K562 (cell line): ENCODE measurements around the gene TEX22. TPM values are rescaled to one million over a fixed set of nuclear protein-coding genes. Genes with fewer than 3 reads are reported as not detected.
A peak's percentile ranks its signal among the peaks of the same experiment; 100 is the strongest.

Experiments used
- CBFA2T3 ChIP-seq: fragments of 450-650 bp; IDR thresholded peaks from 2 replicates; pipeline ENCODE4 v1.6.1; 2017
- CBX2 ChIP-seq: fragments of 200-600 bp; sonication (generic); IDR thresholded peaks from one replicate; pipeline ENCODE4 v1.6.1; 2012; ENCODE audit warnings: mild to moderate bottlenecking, low read length, inconsistent platforms; ENCODE audit not compliant: insufficient read depth, poor library complexity, severe bottlenecking
- CBX5 ChIP-seq: IDR thresholded peaks from 2 replicates; pipeline ENCODE4 v1.6.1; 2014; ENCODE audit warnings: low read depth, borderline replicate concordance
- CHD7 ChIP-seq: fragments of 200-600 bp; sonication (generic); IDR thresholded peaks from one replicate; pipeline ENCODE4 v1.6.1; 2012; ENCODE audit warnings: mild to moderate bottlenecking, low read depth, low read length, inconsistent platforms
- CREBBP ChIP-seq: IDR thresholded peaks from one replicate; pipeline ENCODE4 v1.6.1; 2012; ENCODE audit warnings: low read depth, mild to moderate bottlenecking, control low read depth, inconsistent platforms, low read length
- ESRRB ChIP-seq: fragments of 250-450 bp; sonication (Bioruptor Pico); IDR thresholded peaks from 2 replicates; pipeline ENCODE4 v1.5.0; 2020; ENCODE audit warnings: mild to moderate bottlenecking, moderate library complexity, borderline replicate concordance
- FOXP1 ChIP-seq: sonication (generic); formaldehyde crosslinking; IDR thresholded peaks from 2 replicates; pipeline ENCODE4 v1.8.0; 2022; ENCODE audit warnings: mild to moderate bottlenecking, missing genetic modification reagents
- LARP7 ChIP-seq: fragments of 450-650 bp; IDR thresholded peaks from 2 replicates; pipeline ENCODE4 v1.6.1; 2016
- NR3C1 ChIP-seq: sonication (generic); formaldehyde crosslinking; IDR thresholded peaks from 2 replicates; pipeline ENCODE4 v1.8.1; 2022; ENCODE audit warnings: missing genetic modification reagents
- RBM25 ChIP-seq: fragments of 200-400 bp; formaldehyde crosslinking; IDR thresholded peaks from 2 replicates; pipeline ENCODE4 v1.6.1; 2018; ENCODE audit warnings: low read length, low read depth, moderate library complexity; ENCODE audit not compliant: severe bottlenecking
- RHOXF2B ChIP-seq: fragments of 250-450 bp; sonication (Bioruptor Pico); conservative IDR thresholded peaks from 2 replicates; pipeline ENCODE4 v1.5.1; 2021
- RNF2 ChIP-seq: sonication (generic); IDR thresholded peaks from 2 replicates; pipeline ENCODE4 v1.6.1; 2016
- SIN3B ChIP-seq: fragments of 450-650 bp; IDR thresholded peaks from 2 replicates; pipeline ENCODE4 v1.6.1; 2017; ENCODE audit warnings: low read depth, mild to moderate bottlenecking, moderate library complexity
- SPI1 ChIP-seq: IDR thresholded peaks from 2 replicates; pipeline ENCODE4 v1.6.1; 2011; ENCODE audit warnings: low read depth, low read length, control low read depth, borderline replicate concordance
- STAT5B ChIP-seq: fragments of 250-450 bp; sonication (Bioruptor Pico); IDR thresholded peaks from 2 replicates; pipeline ENCODE4 v1.8.0; 2021; ENCODE audit warnings: mild to moderate bottlenecking, inconsistent platforms
- XRCC5 ChIP-seq: fragments of 200-400 bp; formaldehyde crosslinking; IDR thresholded peaks from 2 replicates; pipeline ENCODE4 v1.6.1; 2017; ENCODE audit warnings: low read depth, mild to moderate bottlenecking, low read length
- ZNF212 ChIP-seq: fragments of 450-650 bp; formaldehyde crosslinking; IDR thresholded peaks from 2 replicates; pipeline ENCODE4 v1.4.0; 2020; ENCODE audit warnings: mild to moderate bottlenecking
- ZNF395 ChIP-seq: fragments of 200-800 bp; sonication (Bioruptor generic); IDR thresholded peaks from 2 replicates; pipeline ENCODE4 v1.6.1; 2017; ENCODE audit warnings: missing genetic modification characterization, missing compliant biosample characterization
- polyA plus RNA-seq, 8 experiments: library from polyadenylated mRNA; depleted of rRNA in 4 of 8; stranded (reverse) in 5 of 8; unstranded in 3 of 8; fragments of >200 nt; fragmentation: Nextera tagmentation in 2 of 8; fragmentation: Illumina TruSeq in 1 of 8; extraction: Ambion mirVana in 2 of 8; extraction: Trizol in 1 of 8; gene quantifications; 2 replicates each; pipeline versions ENCODE4 v1.2.1 to v1.2.3, GENCODE V29; 2011 to 2014; ENCODE audit warnings: inconsistent platforms in 1 of 8, missing spikeins in 1 of 8
- total RNA-seq, 7 experiments: library from RNA; depleted of rRNA in 6 of 7; stranded (reverse); fragments of >200 nt in 6 of 7; fragmentation: Illumina TruSeq in 2 of 7; extraction: Trizol in 2 of 7; gene quantifications; 2 replicates each; pipeline versions ENCODE4 v1.2.1 to v1.2.3, GENCODE V29; 2011 to 2021; ENCODE audit warnings: low replicate concordance in 1 of 7

Gene TEX22
- total and polyA plus RNA-seq, 9 of the 15 experiments (the other 6 are each of a cell fraction or from before 2014, with no cell fraction given), result 0.04 to 1.7 (median 0.23) TPM; not detected in 2

DNA sequence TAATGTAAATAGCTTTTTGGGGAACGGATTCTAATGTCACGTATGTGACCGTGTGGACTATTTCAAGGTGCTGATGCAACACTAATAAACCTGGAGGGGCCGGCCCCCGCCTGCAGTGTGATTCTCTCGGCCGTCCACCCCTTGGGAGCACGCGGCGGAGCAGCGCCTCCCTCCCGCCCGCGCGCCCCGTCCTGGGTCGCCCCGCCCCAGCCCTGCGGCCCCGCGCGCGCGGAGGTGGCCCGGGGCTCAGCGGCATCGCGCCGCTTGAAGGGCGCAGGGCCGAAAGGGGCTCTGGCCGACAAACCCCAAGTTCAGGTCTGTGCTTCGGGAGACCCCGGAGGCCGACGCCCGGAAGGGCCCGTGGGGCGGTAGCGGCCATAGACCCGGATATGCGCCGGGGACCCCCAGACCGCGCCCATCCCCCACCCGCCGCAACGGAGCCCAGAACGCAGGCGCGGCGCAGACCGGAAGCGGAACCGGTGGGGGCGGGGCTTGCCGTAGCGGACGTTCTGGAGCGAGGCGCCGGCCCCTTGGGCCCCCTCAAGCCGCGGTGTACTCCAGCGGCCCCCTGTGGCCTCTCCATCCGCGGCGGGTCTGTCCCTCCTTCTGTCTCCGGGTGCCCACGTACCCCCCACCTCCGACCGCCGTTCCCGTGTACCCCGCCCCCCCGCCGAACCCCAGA lies at the start of gene TEX22 (continued):
- TF ChIP-seq CHD7 (no peak), SIN3B (peak; percentile 46; the same call in 1 of the 2 replicates), ESRRB (CRISPR knock-in tag) (no peak), NR3C1 (CRISPR knock-in tag) (no peak), CBX2 (no peak), SPI1 (no peak), CBFA2T3 (no peak), FOXP1 (CRISPR knock-in tag) (peak; percentile 74; the same call in 1 of the 2 replicates), CBX5 (no peak), CREBBP (no peak), RBM25 (no peak), XRCC5 (no peak), ZNF395 (CRISPR knock-in tag) (no peak; the same call in 1 of the 2 replicates), LARP7 (no peak), ZNF212 (CRISPR knock-in tag) (no peak), STAT5B (CRISPR knock-in tag) (no peak), RHOXF2B (CRISPR knock-in tag) (no peak), RNF2 (no peak)
